Activated naive CD8-positive, alpha-beta T cell treated with anti-CD3 and anti-CD28 coated beads, Interleukin-2, amount 10 ng/mL, durations not matched to agents 7 days and 5 days (primary cell): ENCODE results near the gene CCRL2. TPM values are rescaled to one million over a fixed set of nuclear protein-coding genes. Genes with fewer than 3 reads are reported as not detected.
"Not testable (repeated sequence)": the region's sequence is repeated elsewhere in the genome, so short reads cannot be mapped to it uniquely, and the experiment has no call there.

Source experiments
- ATAC-seq: fragments of 150-1000 bp; cut with Tn5 transposase; one replicate; pipeline ENCODE4 v1.10.0; 2021; ENCODE audit warnings: low read depth, moderate library complexity
- POLR2A ChIA-PET: fragments of 350-600 bp; sonication (Branson Sonifier 250); formaldehyde crosslinking; loops from one replicate; lab custom pipeline; 2021; ENCODE audit warnings: antibody characterized with exemption; lab: Charles Lee
- DNase-seq: peaks from one replicate; pipeline ENCODE4 v3.0.0; 2021
- H3K27ac Mint-ChIP-seq: one replicate; pipeline ENCODE4 v1.8.0; 2022; ENCODE audit warnings: mild to moderate bottlenecking, mixed read lengths
- H3K27me3 Mint-ChIP-seq: one replicate; pipeline ENCODE4 v1.8.0; 2022; ENCODE audit warnings: mild to moderate bottlenecking, moderate library complexity, mixed read lengths
- H3K36me3 Mint-ChIP-seq: one replicate; pipeline ENCODE4 v1.8.0; 2021; ENCODE audit warnings: mild to moderate bottlenecking, mixed read lengths
- H3K4me1 Mint-ChIP-seq: one replicate; pipeline ENCODE4 v1.8.0; 2021; ENCODE audit warnings: mixed read lengths
- H3K4me3 Mint-ChIP-seq: one replicate; pipeline ENCODE4 v1.8.0; 2022; ENCODE audit warnings: mild to moderate bottlenecking, moderate library complexity, mixed read lengths
- H3K9me3 Mint-ChIP-seq: one replicate; pipeline ENCODE4 v1.8.0; 2021; ENCODE audit warnings: mixed read lengths
- total RNA-seq, 2 experiments: library from RNA; stranded (reverse); gene quantifications; one replicate each; pipeline ENCODE4 v1.2.3, GENCODE V29; 2021

Gene CCRL2
- total RNA-seq, 2 experiments from 2014 or later = 13.5 to 14.4 TPM

DNA sequence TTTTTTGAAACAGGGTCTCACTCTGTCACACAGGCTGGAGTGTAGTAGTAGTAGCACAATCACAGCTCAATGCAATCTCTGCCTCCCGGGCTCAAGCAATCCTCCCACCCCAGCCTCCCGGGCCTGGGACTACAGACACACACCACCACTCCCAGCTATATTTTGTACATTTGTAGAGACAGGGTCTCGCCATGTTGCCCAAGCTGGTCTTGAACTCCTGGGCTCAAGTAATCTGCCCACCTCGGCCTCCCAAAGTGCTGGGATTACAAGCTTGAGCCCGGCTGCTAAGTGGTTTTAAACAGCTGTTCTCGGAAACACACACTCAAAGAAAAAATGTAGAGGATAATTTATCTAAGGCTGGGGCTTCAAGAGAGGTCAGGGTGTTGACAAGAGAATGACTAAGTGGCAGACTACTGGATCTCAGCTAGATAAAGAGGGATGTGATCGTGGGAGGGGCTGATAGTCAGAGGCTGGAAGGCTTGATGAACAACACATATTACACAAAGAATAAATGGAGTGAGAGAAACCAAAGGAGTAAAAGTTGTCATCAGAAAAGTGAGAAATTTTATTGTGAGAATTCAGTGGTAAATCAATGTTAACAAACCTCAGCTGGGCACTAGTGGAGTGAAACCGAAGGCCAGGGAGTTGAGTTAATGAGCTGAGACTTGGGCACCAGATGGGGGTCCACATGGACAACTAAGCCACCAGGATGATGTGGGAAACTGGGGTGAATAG is 6.9 kb upstream of the CCRL2 start:
- H3K36me3 Mint-ChIP-seq = peaks cover 2% of the 10 kb centered on the region
- POLR2A ChIA-PET = interaction anchor here (0.9 to 1.3 kb wide), 2 partner anchors 15 to 26 kb away, joined by 3 to 4 read pairs; no protein-coding TSS in a partner anchor
- peaks cover 8% of the 10 kb centered on the region for H3K9me3 Mint-ChIP-seq
- H3K27me3 Mint-ChIP-seq = peaks cover 17% of the 10 kb centered on the region
- H3K4me1 Mint-ChIP-seq = peaks cover 23% of the 10 kb centered on the region
- no peak for DNase-seq
- H3K4me3 Mint-ChIP-seq = no peak overlapping the region
- H3K27ac Mint-ChIP-seq = no peak overlapping the region
- peak; percentile 10 for ATAC-seq

DNA sequence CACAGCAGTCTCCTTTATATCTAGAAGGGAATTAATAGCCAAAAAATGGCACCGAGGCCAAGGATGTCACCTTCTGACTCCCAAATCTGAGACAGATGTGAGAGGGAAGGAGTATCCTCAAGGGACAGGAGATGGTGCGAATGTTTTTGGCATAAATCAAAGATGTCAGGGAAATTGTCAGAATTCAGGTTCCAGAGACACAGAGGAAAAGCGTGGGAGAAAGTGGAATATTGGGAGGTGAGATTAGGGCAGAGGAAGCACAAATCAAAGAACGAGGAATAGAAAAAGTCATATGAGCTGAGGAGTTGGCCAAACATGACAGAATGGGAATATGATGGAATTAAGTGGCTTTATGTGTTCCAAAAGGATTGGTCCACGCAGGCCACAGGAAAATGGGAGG is 6.2 kb upstream of the CCRL2 start:
- Mint-ChIP-seq H3K4me1 (peaks cover 18% of the 10 kb centered on the region), H3K27ac (no peak overlapping the region), H3K4me3 (no peak overlapping the region), H3K36me3 (peaks cover 2% of the 10 kb centered on the region), H3K9me3 (peaks cover 8% of the 10 kb centered on the region), H3K27me3 (peaks cover 17% of the 10 kb centered on the region)
- no peak for DNase-seq
- ATAC-seq = no peak
- POLR2A ChIA-PET = no interaction called here

DNA sequence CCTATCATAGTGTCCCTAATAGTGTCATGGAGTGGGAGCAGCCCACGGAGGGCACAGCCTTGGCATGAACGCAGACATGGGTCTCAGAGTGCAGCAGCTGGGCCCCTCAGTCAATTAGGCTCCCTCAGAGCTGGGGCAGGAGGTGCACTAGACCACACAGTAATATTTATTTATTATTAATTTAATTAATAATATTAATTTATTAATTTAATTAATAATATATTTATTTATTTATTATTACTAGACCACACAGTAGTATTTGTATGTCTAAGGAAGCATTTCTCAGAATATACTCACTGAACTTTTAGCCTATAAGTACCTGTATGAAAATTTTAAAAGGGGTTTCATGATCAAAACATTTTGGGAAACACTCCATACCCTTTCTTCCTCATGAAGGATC is 5.5 kb upstream of the CCRL2 start:
- POLR2A ChIA-PET = no interaction called here
- peaks cover 8% of the 10 kb centered on the region for H3K9me3 Mint-ChIP-seq
- peaks cover 2% of the 10 kb centered on the region for H3K36me3 Mint-ChIP-seq
- no peak overlapping the region for H3K27ac Mint-ChIP-seq
- no peak overlapping the region for H3K4me3 Mint-ChIP-seq
- H3K4me1 Mint-ChIP-seq = peaks cover 14% of the 10 kb centered on the region
- peaks cover 17% of the 10 kb centered on the region for H3K27me3 Mint-ChIP-seq
- DNase-seq (no peak), ATAC-seq (no peak)

DNA sequence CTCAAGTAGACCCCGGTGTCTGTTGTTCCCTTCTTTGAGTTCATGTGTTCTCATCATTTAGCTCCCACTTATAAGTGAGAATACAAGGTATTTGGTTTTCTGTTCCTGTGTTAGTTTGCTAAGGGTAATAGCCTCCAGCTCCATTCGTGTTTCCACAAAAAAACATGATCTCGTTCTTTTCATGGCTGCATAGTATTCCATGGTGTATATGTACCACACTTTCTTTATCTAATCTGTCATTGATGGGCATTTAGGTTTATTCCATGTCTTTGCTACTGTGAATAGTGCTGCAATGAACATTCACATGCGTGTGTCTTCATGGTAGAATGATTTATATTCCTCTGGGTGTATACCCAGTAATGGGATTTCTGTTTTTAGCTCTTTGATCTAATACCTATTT is 4.2 kb upstream of the CCRL2 start:
- H3K36me3 Mint-ChIP-seq = not testable (repeated sequence)

DNA sequence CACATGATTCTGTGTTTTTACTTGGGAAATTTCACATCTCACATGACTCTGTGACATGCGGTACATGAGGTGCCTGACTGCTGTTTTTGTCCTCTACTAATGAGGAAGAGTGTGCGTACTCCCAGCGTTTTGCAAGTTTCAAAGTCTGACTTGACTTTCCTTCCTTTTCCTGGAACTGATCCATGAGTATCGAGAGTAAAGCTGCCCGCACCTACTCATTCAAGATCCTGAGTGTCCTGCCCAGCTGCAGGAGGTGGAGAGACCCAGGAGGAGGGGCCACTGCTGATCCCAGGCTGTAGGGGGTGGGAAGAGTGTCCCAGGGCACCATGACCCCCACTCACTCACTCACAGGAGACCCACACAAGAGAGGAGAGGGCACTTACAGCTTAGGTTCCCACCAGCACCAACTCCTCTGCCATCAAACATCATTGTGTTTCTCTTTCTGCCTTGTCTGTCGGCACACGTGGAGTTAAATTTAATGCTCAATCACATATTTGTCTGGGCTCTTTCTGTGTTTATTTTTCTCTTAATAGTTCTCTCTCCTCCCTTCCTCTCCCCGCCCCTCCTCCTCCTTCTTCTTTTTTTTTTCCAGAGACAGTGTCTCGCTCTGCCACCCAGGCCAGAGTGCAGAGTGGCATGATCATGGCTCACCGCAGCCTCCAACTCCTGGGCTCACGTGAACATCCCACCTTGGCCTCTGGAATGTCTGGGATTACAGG is 1.6 kb upstream of the CCRL2 start:
- Mint-ChIP-seq H3K9me3 (peaks cover 5% of the 10 kb centered on the region), H3K4me3 (no peak overlapping the region), H3K36me3 (peaks cover 18% of the 10 kb centered on the region), H3K27me3 (peaks cover 17% of the 10 kb centered on the region), H3K27ac (no peak overlapping the region), H3K4me1 (peaks cover 35% of the 10 kb centered on the region)
- DNase-seq (no peak), ATAC-seq (no peak)
- POLR2A ChIA-PET = no interaction called here

More for the DNA sequence above, 4.2 kb upstream of the CCRL2 start:
- H3K27ac Mint-ChIP-seq, H3K4me3 Mint-ChIP-seq, ATAC-seq, DNase-seq, POLR2A ChIA-PET, H3K9me3 Mint-ChIP-seq: not testable (repeated sequence)
- peaks cover 14% of the 10 kb centered on the region for H3K4me1 Mint-ChIP-seq
- peaks cover 17% of the 10 kb centered on the region for H3K27me3 Mint-ChIP-seq

DNA sequence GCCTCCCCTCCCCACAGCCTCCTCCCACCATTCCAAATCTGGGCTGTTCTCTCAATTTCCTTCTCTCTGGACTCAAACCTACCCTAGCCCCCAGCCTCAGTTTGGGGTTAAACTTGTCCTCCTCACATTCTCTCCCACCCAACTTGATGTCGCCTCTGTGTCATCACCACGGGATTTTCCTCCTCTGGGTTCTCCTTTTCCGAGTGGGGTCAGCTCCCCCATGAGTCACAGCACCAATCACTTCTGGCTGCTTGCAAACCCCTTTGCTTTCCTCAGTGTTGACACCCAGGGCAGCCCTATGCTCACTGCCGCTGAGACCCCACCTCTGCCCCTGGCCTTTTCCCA is 644 bp upstream of the CCRL2 start:
- peaks cover 35% of the 10 kb centered on the region for H3K4me1 Mint-ChIP-seq
- POLR2A ChIA-PET = interaction anchor here (1.0 to 4.7 kb wide), 5 partner anchors 9 to 193 kb away, joined by 3 to 30 read pairs (median 4); no protein-coding TSS in a partner anchor
- H3K36me3 Mint-ChIP-seq = peaks cover 18% of the 10 kb centered on the region
- peaks cover 17% of the 10 kb centered on the region for H3K27me3 Mint-ChIP-seq
- peaks cover 5% of the 10 kb centered on the region for H3K9me3 Mint-ChIP-seq
- H3K4me3 Mint-ChIP-seq = peak overlapping the region; percentile 89
- DNase-seq (no peak), ATAC-seq (no peak)
- H3K27ac Mint-ChIP-seq = peak overlapping the region; percentile 94

DNA sequence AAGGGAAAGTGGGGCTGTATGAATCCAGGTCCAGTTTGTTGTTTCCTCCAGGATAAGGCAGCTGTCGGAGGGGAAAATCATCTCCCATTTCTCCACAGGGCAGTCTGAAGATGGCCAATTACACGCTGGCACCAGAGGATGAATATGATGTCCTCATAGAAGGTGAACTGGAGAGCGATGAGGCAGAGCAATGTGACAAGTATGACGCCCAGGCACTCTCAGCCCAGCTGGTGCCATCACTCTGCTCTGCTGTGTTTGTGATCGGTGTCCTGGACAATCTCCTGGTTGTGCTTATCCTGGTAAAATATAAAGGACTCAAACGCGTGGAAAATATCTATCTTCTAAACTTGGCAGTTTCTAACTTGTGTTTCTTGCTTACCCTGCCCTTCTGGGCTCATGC is 911 bp downstream of the CCRL2 start:
- peak overlapping the region; percentile 94 for H3K27ac Mint-ChIP-seq
- peaks cover 18% of the 10 kb centered on the region for H3K36me3 Mint-ChIP-seq
- POLR2A ChIA-PET = interaction anchor here (0.6 to 4.7 kb wide), 6 partner anchors 8 to 1692 kb away, joined by 3 to 30 read pairs (median 4); no protein-coding TSS in a partner anchor
- H3K9me3 Mint-ChIP-seq = peaks cover 3% of the 10 kb centered on the region
- no peak for ATAC-seq
- no peak for DNase-seq
- peaks cover 6% of the 10 kb centered on the region for H3K27me3 Mint-ChIP-seq
- peak overlapping the region; percentile 89 for H3K4me3 Mint-ChIP-seq
- H3K4me1 Mint-ChIP-seq = peaks cover 35% of the 10 kb centered on the region

DNA sequence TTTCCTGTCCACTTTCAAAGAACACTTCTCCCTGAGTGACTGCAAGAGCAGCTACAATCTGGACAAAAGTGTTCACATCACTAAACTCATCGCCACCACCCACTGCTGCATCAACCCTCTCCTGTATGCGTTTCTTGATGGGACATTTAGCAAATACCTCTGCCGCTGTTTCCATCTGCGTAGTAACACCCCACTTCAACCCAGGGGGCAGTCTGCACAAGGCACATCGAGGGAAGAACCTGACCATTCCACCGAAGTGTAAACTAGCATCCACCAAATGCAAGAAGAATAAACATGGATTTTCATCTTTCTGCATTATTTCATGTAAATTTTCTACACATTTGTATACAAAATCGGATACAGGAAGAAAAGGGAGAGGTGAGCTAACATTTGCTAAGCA is 1.8 kb downstream of the CCRL2 start:
- Mint-ChIP-seq H3K36me3 (peaks cover 18% of the 10 kb centered on the region), H3K9me3 (no peaks in the 10 kb centered on the region), H3K27ac (peak overlapping the region; percentile 50), H3K27me3 (no peaks in the 10 kb centered on the region), H3K4me3 (peak overlapping the region; percentile 89), H3K4me1 (peaks cover 35% of the 10 kb centered on the region)
- POLR2A ChIA-PET = interaction anchor here (1.3 to 4.7 kb wide), 3 partner anchors 15 to 30 kb away, joined by 3 to 30 read pairs (median 6); no protein-coding TSS in a partner anchor
- ATAC-seq (no peak), DNase-seq (no peak)

DNA sequence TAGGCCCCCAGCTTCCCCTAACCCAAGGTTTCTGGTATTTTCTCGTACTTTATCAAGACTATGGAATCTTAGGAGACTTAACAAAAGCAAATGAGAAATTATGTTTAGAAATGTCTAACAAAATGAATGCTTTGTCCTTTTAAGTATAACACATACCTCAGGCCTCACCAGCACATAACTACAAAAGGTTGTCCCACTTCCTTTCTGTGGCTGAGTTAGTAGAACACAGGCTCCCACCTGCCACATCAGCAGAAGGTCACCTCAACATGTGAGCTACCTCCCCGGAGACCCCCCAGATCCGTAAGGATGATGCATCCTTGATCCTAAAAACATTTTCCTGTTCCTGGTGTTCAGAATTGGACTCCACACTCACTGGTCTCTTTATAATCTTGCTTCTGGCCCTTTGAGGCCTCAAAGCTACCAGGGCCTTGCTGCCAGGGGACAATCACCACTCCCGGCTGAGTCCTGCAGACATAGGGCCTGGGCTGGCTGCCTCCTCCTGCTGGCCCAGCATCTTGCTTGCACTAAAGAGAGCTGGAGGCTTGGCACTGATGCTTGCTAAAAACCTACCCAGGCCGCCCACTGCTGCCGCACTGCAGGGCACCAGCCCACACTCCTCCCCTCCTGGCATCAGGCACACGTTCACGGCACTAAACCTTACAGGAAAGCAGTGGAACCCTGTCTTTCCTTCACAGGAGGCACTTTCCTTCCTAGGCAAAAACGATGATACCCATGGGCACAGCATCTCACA is 2.9 kb downstream of the CCRL2 start:
- no peak for DNase-seq
- peak overlapping the region; percentile 71 for H3K4me3 Mint-ChIP-seq
- POLR2A ChIA-PET = interaction anchor here (1.3 to 4.7 kb wide), 2 partner anchors 14 to 26 kb away, joined by 3 to 30 read pairs; no protein-coding TSS in a partner anchor
- H3K4me1 Mint-ChIP-seq = peaks cover 35% of the 10 kb centered on the region
- H3K27ac Mint-ChIP-seq = peak overlapping the region; percentile 85
- H3K9me3 Mint-ChIP-seq = no peaks in the 10 kb centered on the region
- peak; percentile 34 for ATAC-seq
- H3K27me3 Mint-ChIP-seq = no peaks in the 10 kb centered on the region
- peaks cover 18% of the 10 kb centered on the region for H3K36me3 Mint-ChIP-seq

DNA sequence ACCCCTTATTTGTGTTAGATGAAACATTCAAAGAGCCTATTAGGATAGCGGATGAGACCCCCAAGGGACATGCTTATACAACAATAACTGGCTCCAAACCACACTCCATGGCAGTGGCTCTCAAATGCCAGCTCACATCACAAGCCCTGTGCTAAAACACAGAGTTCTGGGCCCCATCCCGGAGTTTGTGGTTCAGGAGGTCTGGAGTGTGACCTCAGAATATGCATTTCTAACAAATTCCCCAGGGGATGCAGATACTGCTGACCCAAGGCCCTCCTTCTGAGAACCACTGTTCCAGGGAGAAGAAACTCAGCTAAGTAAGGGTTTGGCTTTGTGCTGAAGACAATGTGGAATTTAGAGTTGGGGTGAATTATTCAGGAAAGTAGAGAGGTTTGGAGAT is 3.6 kb downstream of the CCRL2 start:
- POLR2A ChIA-PET = interaction anchor here (4.7 kb wide), 1 partner anchor 26 kb away, joined by 30 read pairs; no protein-coding TSS in a partner anchor
- H3K4me1 Mint-ChIP-seq = peaks cover 35% of the 10 kb centered on the region
- ATAC-seq (no peak), DNase-seq (no peak)
- H3K9me3 Mint-ChIP-seq = no peaks in the 10 kb centered on the region
- peak overlapping the region; percentile 40 for H3K27ac Mint-ChIP-seq
- H3K27me3 Mint-ChIP-seq = no peaks in the 10 kb centered on the region
- no peak overlapping the region for H3K4me3 Mint-ChIP-seq
- peaks cover 18% of the 10 kb centered on the region for H3K36me3 Mint-ChIP-seq

DNA sequence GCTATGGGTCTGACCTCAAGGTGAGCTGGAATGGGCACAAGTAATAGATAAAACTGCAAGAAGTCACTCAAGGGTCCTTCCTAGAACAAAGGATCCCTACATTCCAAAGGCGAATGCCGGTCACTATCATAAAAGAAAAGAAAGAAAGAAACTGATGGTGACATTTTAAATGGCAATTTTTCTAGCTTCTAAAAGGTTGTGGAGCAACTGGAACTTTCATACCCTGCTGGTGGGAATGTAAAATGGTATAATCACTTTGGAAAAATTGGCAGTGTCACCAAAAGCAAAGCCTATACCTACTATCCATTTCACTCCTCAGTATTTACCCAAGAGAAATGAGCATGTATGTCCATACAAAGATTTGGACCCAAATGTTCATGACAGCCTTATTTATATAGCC is 4.2 kb downstream of the CCRL2 start:
- H3K27ac Mint-ChIP-seq = no peak overlapping the region
- POLR2A ChIA-PET = no interaction called here
- no peak overlapping the region for H3K4me3 Mint-ChIP-seq
- H3K9me3 Mint-ChIP-seq = no peaks in the 10 kb centered on the region
- H3K4me1 Mint-ChIP-seq = peaks cover 41% of the 10 kb centered on the region
- peaks cover 18% of the 10 kb centered on the region for H3K36me3 Mint-ChIP-seq
- ATAC-seq (no peak), DNase-seq (no peak)
- no peaks in the 10 kb centered on the region for H3K27me3 Mint-ChIP-seq

DNA sequence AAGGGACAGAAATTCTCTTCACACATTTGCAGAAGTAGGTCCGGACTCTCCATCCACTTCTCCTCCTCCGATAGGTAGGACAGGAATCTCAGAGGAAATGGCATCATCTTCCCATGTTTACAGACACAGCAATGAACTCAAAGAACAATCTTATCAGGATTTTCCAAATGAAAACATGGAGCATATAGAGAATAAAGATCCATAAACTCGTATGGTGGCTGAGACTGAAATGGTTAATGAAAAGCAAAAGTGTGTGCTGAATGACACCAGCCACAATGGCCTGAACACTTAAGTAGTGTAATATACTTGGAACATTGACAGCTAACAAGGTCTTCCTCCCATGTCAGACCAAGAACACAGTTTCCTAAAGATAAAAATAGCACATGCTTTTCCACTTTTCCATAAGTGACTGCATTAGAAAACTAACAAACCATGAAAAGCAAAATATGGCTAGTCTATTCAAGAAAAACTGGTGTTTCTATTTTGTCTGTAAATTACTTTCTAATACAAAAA is 5.8 kb downstream of the CCRL2 start:
- POLR2A ChIA-PET = interaction anchor here (1.3 kb wide), 1 partner anchor 28 kb away, joined by 4 read pairs; no protein-coding TSS in a partner anchor
- Mint-ChIP-seq H3K4me3 (no peak overlapping the region), H3K27me3 (no peaks in the 10 kb centered on the region), H3K9me3 (no peaks in the 10 kb centered on the region), H3K36me3 (peaks cover 17% of the 10 kb centered on the region), H3K27ac (no peak overlapping the region), H3K4me1 (peaks cover 39% of the 10 kb centered on the region)
- ATAC-seq (no peak), DNase-seq (no peak)

DNA sequence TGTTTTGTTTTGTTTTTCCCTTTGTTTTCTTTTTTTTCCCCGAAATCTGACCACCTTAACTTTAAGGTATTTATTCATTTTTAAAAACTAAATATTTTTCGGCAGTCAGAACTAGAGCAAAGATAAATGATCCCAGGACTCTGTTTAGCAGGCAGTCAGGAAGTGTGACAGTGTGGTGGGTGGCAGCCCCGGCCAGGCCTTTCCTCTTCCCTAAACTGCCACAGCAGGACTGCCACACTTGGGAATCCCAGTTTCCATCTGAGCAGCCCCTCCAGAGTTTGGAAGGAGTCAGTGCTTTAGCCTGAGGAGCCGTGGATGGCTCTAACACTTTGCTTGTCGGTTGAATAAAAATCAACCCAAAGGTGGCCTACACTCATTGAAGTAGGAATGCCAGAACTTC is 6.9 kb downstream of the CCRL2 start:
- POLR2A ChIA-PET = no interaction called here
- Mint-ChIP-seq H3K4me3 (no peak overlapping the region), H3K4me1 (peaks cover 28% of the 10 kb centered on the region), H3K27ac (no peak overlapping the region), H3K36me3 (peaks cover 7% of the 10 kb centered on the region), H3K9me3 (no peaks in the 10 kb centered on the region), H3K27me3 (no peaks in the 10 kb centered on the region)
- ATAC-seq = no peak
- DNase-seq = no peak
